WERI-Rb-1 (cell line): ENCODE data around the gene MIPEP.
"Not testable (repeated sequence)": the region's sequence is repeated elsewhere in the genome, so short reads cannot be mapped to it uniquely, and the experiment has no call there.

Experiments used
- DNase-seq: peaks from one replicate; pipeline ENCODE4 v3.0.0-alpha.2; 2020
- H3K27ac ChIP-seq: fragments of 250-450 bp; sonication (Bioruptor Pico); 2 replicates; pipeline ENCODE4 v1.5.1; 2020; ENCODE audit warnings: mild to moderate bottlenecking, moderate library complexity
- H3K27me3 ChIP-seq: fragments of 250-450 bp; sonication (Bioruptor Pico); 2 replicates; pipeline ENCODE4 v1.5.1; 2021; ENCODE audit warnings: mild to moderate bottlenecking, low read depth, moderate library complexity; ENCODE audit not compliant: insufficient read depth, severe bottlenecking
- H3K36me3 ChIP-seq: fragments of 250-450 bp; sonication (Bioruptor Pico); 2 replicates; pipeline ENCODE4 v1.5.1; 2020; ENCODE audit warnings: mild to moderate bottlenecking, moderate library complexity
- H3K4me3 ChIP-seq: 2 replicates; pipeline ENCODE4 v1.5.1; 2011; ENCODE audit warnings: low read depth, mild to moderate bottlenecking, control low read depth, low read length
- H3K9me3 ChIP-seq: fragments of 250-450 bp; sonication (Bioruptor Pico); 2 replicates; pipeline ENCODE4 v1.5.1; 2021; ENCODE audit warnings: mild to moderate bottlenecking, moderate library complexity; ENCODE audit not compliant: severe bottlenecking
- TF ChIP-seq, protein P1 (sequence below): IDR thresholded peaks from 2 replicates; pipeline ENCODE4 v1.5.1; 2011; ENCODE audit warnings: low read depth, mild to moderate bottlenecking, control low read depth, inconsistent platforms, low read length

Gene MIPEP

DNA sequence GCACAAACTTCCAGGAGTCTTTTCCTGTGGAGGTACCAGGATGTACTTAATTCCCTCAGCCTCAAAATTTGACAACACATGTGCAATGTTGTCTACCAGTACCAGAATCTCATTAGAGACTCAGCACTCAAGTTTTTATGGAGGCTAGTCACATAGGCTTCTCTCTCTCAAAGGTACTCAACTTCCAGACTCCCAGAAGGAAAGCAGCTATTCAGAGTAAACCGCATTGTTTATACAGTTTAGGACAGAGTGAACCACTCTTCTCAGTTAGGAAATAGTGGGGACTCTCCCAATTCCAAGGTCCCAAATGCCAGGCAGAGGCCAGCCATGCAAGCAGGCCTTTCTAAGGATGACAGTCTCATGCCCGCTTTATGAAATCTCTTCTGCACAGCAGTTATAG lies 16.6 kb upstream of the MIPEP start:
- no peaks in the 10 kb centered on the region for H3K9me3 ChIP-seq
- DNase-seq = no peak
- TF ChIP-seq, protein P1, sequence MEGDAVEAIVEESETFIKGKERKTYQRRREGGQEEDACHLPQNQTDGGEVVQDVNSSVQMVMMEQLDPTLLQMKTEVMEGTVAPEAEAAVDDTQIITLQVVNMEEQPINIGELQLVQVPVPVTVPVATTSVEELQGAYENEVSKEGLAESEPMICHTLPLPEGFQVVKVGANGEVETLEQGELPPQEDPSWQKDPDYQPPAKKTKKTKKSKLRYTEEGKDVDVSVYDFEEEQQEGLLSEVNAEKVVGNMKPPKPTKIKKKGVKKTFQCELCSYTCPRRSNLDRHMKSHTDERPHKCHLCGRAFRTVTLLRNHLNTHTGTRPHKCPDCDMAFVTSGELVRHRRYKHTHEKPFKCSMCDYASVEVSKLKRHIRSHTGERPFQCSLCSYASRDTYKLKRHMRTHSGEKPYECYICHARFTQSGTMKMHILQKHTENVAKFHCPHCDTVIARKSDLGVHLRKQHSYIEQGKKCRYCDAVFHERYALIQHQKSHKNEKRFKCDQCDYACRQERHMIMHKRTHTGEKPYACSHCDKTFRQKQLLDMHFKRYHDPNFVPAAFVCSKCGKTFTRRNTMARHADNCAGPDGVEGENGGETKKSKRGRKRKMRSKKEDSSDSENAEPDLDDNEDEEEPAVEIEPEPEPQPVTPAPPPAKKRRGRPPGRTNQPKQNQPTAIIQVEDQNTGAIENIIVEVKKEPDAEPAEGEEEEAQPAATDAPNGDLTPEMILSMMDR = no peak
- no peaks in the 10 kb centered on the region for H3K36me3 ChIP-seq
- no peak overlapping the region for H3K27ac ChIP-seq
- H3K27me3 ChIP-seq = no peaks in the 10 kb centered on the region
- no peak overlapping the region for H3K4me3 ChIP-seq

DNA sequence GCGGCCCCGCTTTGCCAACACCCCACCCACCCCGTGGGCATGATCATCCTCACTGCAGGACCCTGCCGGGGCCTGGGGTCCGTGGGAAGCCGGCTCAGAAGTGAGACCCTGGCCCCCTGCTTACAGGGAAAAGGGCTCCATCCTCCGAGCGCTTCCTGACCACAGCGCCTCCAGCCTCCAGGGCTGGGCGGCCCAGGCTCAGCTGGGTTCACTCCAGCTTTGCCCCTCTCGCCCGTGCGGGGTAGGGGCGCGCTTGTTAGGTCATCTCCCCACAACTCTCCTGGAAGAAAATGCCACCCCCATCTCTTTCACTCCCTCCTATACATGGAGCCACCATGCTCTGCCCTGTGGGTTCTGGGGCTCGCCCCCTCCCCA lies 14.7 kb upstream of the MIPEP start:
- no peaks in the 10 kb centered on the region for H3K9me3 ChIP-seq
- TF ChIP-seq, protein P1 = no peak
- no peaks in the 10 kb centered on the region for H3K27me3 ChIP-seq
- H3K27ac ChIP-seq = no peak overlapping the region
- no peak for DNase-seq
- H3K36me3 ChIP-seq = no peaks in the 10 kb centered on the region
- H3K4me3 ChIP-seq = no peak overlapping the region

- Histone ChIP-seq H3K27me3 (no peaks in the 10 kb centered on the region), H3K36me3 (no peaks in the 10 kb centered on the region), H3K9me3 (no peaks in the 10 kb centered on the region), H3K27ac (no peak overlapping the region), H3K4me3 (no peak overlapping the region)
- TF ChIP-seq, protein P1 = no peak
- no peak for DNase-seq
These were observed 14.0 kb upstream of the MIPEP start for GRCh38 chr13:23902975-23903905.

GRCh38 chr13:23901365-23901764 lies 12.2 kb upstream of the MIPEP start:
- no peak for DNase-seq
- TF ChIP-seq, protein P1 = no peak
- Histone ChIP-seq H3K4me3 (no peak overlapping the region), H3K27ac (no peak overlapping the region), H3K36me3 (no peaks in the 10 kb centered on the region), H3K27me3 (no peaks in the 10 kb centered on the region), H3K9me3 (no peaks in the 10 kb centered on the region)

DNA sequence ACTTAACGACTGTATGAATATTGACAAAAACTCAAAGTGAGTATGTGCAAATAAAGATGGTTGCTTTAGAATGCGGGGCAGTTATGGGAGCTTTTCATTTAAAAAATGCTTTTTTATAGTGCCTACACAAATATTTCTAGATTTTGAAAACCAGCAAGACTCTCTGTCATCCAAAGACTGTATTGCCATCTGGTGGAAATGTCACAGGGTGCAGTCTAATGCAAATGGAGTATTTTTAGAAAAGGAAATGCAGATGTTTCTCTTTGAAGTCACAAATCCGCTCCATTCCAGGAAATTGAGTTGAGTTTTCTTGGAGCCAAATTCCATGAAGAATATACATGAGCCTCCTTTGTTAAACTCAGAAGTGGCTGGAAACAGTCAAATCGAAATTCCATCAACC lies 10.4 kb upstream of the MIPEP start:
- no peaks in the 10 kb centered on the region for H3K27me3 ChIP-seq
- H3K27ac ChIP-seq = no peak overlapping the region
- TF ChIP-seq, protein P1 = peak; percentile 51
- no peaks in the 10 kb centered on the region for H3K36me3 ChIP-seq
- no peak overlapping the region for H3K4me3 ChIP-seq
- no peak for DNase-seq
- no peaks in the 10 kb centered on the region for H3K9me3 ChIP-seq

DNA sequence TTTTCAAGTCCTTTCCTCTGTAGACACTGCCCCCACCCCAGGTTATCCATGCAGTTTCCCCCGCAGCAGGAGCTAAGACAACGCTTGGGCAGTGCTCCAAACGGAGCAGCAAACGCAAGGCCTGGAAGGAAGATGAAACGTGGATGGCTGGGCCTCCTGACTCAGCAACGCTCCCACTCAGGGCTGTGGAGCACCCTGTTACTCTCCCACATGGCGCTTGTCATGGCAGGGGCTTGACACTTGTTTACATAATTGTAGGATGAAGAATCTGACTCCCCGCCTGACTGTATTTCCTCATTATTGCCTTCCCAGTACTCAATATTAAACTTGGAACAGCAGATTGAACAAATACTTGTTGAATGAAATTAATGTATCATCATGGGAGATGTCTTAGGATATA lies 8.9 kb upstream of the MIPEP start:
- TF ChIP-seq, protein P1 = no peak
- Histone ChIP-seq H3K4me3 (no peak overlapping the region), H3K36me3 (no peaks in the 10 kb centered on the region), H3K27me3 (no peaks in the 10 kb centered on the region), H3K27ac (no peak overlapping the region), H3K9me3 (no peaks in the 10 kb centered on the region)
- DNase-seq = no peak

DNA sequence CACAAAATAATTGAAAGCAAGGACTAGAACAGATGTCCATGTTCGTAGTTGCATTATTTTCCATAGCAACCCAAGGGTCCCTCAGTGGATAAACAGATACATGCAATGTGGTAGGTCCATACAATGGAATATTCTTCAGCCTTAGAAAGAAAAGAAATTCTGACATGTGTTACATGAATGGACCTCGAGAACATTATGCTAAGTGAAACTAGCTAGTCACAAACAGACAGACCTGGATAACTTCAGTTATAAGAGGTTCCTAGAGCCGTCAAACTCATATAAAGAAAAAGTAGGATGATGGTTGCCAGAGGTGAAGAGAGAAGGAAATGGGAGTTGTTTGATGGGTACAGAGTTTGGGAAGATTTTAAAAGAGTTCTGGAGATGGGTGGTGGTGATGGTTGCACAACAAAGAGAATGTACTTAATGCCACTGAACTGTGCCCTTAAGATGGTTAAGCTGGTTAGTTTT lies 8.3 kb upstream of the MIPEP start, which contains the start of gene C1QTNF9B:
TSS of gene C1QTNF9B (minus strand) at position 51 of the 468 bp plus-strand sequence.
- H3K27me3 ChIP-seq, H3K4me3 ChIP-seq, H3K27ac ChIP-seq, H3K9me3 ChIP-seq, H3K36me3 ChIP-seq, DNase-seq: not testable (repeated sequence)

DNA sequence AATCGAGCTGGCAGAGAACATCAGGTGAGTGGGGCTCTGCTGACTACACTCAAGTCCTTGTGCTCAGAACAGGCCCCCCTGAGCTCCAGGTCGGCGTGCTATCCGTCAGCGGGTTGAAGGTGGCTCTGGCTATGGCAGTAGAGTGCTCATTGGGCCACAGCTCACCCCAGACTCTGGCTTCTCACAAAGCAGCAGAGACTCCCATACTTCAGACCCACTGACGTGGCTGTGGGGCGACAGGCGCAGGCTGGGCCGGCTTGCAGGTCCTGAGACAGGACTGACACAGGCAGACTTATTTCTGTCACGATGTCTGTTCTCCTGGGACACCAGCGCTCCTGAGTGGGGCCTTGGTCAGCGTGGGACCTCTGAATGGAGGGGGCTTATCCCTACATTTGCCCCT lies 5.5 kb upstream of the MIPEP start:
- H3K9me3 ChIP-seq, H3K27ac ChIP-seq, H3K27me3 ChIP-seq, H3K4me3 ChIP-seq, H3K36me3 ChIP-seq, DNase-seq: not testable (repeated sequence)
